K562 (cell line): Measurements from ENCODE around the gene VPS9D1. TPM values are rescaled to one million over a fixed set of nuclear protein-coding genes. Genes with fewer than 3 reads are reported as not detected.

ENCODE experiments used
- JUN ChIP-seq, 2 experiments: sonication (generic) in 1 of 2; formaldehyde crosslinking in 1 of 2; IDR thresholded peaks; 2 replicates each; pipeline versions ENCODE4 v1.6.1 to v1.8.0; 2012 to 2022; ENCODE audit warnings: borderline replicate concordance in 2 of 2, mild to moderate bottlenecking in 2 of 2, improper control_type of control experiment in 1 of 2, low read depth in 1 of 2, low read length in 1 of 2, missing genetic modification reagents in 1 of 2
- MEF2A ChIP-seq: IDR thresholded peaks from 2 replicates; pipeline ENCODE4 v1.6.1; 2011; ENCODE audit warnings: low read depth, mild to moderate bottlenecking, low read length, moderate library complexity; ENCODE audit not compliant: control insufficient read depth
- PHF20 ChIP-seq: fragments of 450-650 bp; IDR thresholded peaks from 2 replicates; pipeline ENCODE4 v1.6.1; 2018; ENCODE audit not compliant: partially characterized antibody
- SAFB ChIP-seq: fragments of 200-400 bp; formaldehyde crosslinking; IDR thresholded peaks from 2 replicates; pipeline ENCODE4 v1.6.1; 2017; ENCODE audit warnings: low read depth, low read length, borderline replicate concordance
- U2AF1 ChIP-seq: fragments of 200-400 bp; formaldehyde crosslinking; optimal IDR thresholded peaks from 2 replicates; pipeline ENCODE3; 2017; ENCODE audit warnings: mild to moderate bottlenecking, low read depth, low read length, moderate library complexity
- ZBTB7A ChIP-seq: IDR thresholded peaks from 2 replicates; pipeline ENCODE4 v1.6.1; 2011; ENCODE audit warnings: low read depth, mild to moderate bottlenecking, low read length, moderate library complexity, borderline replicate concordance; ENCODE audit not compliant: control insufficient read depth
- ZNF133 ChIP-seq: fragments of 250-450 bp; sonication (Bioruptor Pico); IDR thresholded peaks from 2 replicates; pipeline ENCODE4 v1.4.0; 2020; ENCODE audit warnings: mild to moderate bottlenecking
- polyA plus RNA-seq, 8 experiments: library from polyadenylated mRNA; depleted of rRNA in 4 of 8; stranded (reverse) in 5 of 8; unstranded in 3 of 8; fragments of >200 nt; fragmentation: Nextera tagmentation in 2 of 8; fragmentation: Illumina TruSeq in 1 of 8; extraction: Ambion mirVana in 2 of 8; extraction: Trizol in 1 of 8; gene quantifications; 2 replicates each; pipeline versions ENCODE4 v1.2.1 to v1.2.3, GENCODE V29; 2011 to 2014; ENCODE audit warnings: inconsistent platforms in 1 of 8, missing spikeins in 1 of 8
- total RNA-seq, 7 experiments: library from RNA; depleted of rRNA in 6 of 7; stranded (reverse); fragments of >200 nt in 6 of 7; fragmentation: Illumina TruSeq in 2 of 7; extraction: Trizol in 2 of 7; gene quantifications; 2 replicates each; pipeline versions ENCODE4 v1.2.1 to v1.2.3, GENCODE V29; 2011 to 2021; ENCODE audit warnings: low replicate concordance in 1 of 7
- TF ChIP-seq, protein P1 (sequence below): fragments of 250-450 bp; sonication (Bioruptor Pico); IDR thresholded peaks from 2 replicates; pipeline ENCODE4 v1.4.0; 2020; ENCODE audit warnings: mild to moderate bottlenecking
- TF ChIP-seq, protein P2 (sequence below): IDR thresholded peaks from 3 replicates; pipeline ENCODE4 v1.6.1; 2011; ENCODE audit warnings: borderline replicate concordance, mild to moderate bottlenecking; ENCODE audit not compliant: insufficient read length, insufficient read depth
- TF ChIP-seq, protein P3 (sequence below): IDR thresholded peaks from 2 replicates; pipeline ENCODE4 v1.6.1; 2011; ENCODE audit warnings: borderline replicate concordance, low read depth, mild to moderate bottlenecking, moderate library complexity, low read length; ENCODE audit not compliant: insufficient read depth, poor library complexity, severe bottlenecking
- TF ChIP-seq, protein P4 (sequence below): fragments of 450-650 bp; IDR thresholded peaks from 2 replicates; pipeline ENCODE4 v1.6.1; 2017; ENCODE audit warnings: antibody characterized with exemption, mild to moderate bottlenecking

VPS9D1 gene
- total and polyA plus RNA-seq, 9 of the 15 experiments (the other 6 are each of a cell fraction or from before 2014, with no cell fraction given), result 0.33 to 3.1 (median 1.1) TPM

DNA sequence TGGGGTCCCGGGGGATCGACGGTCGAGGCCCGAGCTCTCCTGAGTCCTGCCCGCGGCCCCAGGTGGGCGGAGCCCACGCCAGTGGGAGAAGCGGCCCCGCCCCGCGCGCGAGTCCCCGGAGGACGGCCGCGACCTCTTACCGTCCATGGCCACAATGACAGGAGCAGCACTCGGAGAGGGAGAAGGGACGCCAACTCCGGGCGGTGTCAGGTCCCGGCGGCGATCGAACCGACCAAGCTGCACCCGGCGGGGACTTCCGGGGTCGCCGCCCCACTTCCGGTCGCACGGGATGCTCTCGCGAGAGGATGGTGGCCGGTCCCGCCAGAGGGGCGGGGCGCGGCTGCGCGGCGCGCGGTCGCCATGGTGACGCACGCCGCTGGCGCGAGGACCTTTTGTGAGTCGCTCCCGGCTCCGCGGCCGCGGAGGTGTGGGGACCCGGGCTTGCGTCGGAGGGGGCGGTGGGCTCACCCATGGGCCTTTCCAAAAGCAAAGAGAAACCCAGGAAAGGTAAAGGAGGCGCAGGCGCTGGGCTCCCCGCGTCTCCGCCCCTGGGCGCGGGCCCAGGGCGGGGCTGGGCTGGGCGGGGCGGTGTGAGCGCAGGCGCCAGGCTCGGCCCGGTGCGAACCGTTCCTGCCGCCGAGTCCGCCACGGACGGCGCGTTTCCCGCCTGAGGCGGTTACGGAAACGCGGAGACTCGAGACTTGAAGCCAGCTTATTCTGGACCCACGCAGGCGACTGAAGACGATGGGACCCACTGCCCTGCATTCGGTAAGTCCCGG, 63.1 kb downstream of the VPS9D1 start, which contains the start of the genes CHMP1A and SPATA33 (continued):
- TF ChIP-seq, protein P1, sequence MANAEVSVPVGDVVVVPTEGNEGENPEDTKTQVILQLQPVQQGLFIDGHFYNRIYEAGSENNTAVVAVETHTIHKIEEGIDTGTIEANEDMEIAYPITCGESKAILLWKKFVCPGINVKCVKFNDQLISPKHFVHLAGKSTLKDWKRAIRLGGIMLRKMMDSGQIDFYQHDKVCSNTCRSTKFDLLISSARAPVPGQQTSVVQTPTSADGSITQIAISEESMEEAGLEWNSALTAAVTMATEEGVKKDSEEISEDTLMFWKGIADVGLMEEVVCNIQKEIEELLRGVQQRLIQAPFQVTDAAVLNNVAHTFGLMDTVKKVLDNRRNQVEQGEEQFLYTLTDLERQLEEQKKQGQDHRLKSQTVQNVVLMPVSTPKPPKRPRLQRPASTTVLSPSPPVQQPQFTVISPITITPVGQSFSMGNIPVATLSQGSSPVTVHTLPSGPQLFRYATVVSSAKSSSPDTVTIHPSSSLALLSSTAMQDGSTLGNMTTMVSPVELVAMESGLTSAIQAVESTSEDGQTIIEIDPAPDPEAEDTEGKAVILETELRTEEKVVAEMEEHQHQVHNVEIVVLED (CRISPR knock-in tag), result peak; percentile 59; the same call in 1 of the 2 replicates
- no peak for TF ChIP-seq MEF2A
- TF ChIP-seq ZNF133, result no peak
- peak; percentile 93 for TF ChIP-seq PHF20
- TF ChIP-seq, protein P2, sequence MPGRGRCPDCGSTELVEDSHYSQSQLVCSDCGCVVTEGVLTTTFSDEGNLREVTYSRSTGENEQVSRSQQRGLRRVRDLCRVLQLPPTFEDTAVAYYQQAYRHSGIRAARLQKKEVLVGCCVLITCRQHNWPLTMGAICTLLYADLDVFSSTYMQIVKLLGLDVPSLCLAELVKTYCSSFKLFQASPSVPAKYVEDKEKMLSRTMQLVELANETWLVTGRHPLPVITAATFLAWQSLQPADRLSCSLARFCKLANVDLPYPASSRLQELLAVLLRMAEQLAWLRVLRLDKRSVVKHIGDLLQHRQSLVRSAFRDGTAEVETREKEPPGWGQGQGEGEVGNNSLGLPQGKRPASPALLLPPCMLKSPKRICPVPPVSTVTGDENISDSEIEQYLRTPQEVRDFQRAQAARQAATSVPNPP, result no peak
- TF ChIP-seq, protein P3, sequence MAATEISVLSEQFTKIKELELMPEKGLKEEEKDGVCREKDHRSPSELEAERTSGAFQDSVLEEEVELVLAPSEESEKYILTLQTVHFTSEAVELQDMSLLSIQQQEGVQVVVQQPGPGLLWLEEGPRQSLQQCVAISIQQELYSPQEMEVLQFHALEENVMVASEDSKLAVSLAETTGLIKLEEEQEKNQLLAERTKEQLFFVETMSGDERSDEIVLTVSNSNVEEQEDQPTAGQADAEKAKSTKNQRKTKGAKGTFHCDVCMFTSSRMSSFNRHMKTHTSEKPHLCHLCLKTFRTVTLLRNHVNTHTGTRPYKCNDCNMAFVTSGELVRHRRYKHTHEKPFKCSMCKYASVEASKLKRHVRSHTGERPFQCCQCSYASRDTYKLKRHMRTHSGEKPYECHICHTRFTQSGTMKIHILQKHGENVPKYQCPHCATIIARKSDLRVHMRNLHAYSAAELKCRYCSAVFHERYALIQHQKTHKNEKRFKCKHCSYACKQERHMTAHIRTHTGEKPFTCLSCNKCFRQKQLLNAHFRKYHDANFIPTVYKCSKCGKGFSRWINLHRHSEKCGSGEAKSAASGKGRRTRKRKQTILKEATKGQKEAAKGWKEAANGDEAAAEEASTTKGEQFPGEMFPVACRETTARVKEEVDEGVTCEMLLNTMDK, result no peak
- peak; percentile 72 for TF ChIP-seq ZBTB7A
- no peak for TF ChIP-seq U2AF1
- TF ChIP-seq SAFB, result 0 out of 2 replicates have a peak, but pooled peaks have one; percentile 28
- no peak for TF ChIP-seq JUN (IDR thresholded peaks at IDR 0.05; ENCODE audit: borderline replicate concordance, low read depth, low read length)
- TF ChIP-seq JUN (CRISPR knock-in tag; IDR thresholded peaks at IDR 0.05; ENCODE audit: borderline replicate concordance), result no peak
- TF ChIP-seq, protein P4, sequence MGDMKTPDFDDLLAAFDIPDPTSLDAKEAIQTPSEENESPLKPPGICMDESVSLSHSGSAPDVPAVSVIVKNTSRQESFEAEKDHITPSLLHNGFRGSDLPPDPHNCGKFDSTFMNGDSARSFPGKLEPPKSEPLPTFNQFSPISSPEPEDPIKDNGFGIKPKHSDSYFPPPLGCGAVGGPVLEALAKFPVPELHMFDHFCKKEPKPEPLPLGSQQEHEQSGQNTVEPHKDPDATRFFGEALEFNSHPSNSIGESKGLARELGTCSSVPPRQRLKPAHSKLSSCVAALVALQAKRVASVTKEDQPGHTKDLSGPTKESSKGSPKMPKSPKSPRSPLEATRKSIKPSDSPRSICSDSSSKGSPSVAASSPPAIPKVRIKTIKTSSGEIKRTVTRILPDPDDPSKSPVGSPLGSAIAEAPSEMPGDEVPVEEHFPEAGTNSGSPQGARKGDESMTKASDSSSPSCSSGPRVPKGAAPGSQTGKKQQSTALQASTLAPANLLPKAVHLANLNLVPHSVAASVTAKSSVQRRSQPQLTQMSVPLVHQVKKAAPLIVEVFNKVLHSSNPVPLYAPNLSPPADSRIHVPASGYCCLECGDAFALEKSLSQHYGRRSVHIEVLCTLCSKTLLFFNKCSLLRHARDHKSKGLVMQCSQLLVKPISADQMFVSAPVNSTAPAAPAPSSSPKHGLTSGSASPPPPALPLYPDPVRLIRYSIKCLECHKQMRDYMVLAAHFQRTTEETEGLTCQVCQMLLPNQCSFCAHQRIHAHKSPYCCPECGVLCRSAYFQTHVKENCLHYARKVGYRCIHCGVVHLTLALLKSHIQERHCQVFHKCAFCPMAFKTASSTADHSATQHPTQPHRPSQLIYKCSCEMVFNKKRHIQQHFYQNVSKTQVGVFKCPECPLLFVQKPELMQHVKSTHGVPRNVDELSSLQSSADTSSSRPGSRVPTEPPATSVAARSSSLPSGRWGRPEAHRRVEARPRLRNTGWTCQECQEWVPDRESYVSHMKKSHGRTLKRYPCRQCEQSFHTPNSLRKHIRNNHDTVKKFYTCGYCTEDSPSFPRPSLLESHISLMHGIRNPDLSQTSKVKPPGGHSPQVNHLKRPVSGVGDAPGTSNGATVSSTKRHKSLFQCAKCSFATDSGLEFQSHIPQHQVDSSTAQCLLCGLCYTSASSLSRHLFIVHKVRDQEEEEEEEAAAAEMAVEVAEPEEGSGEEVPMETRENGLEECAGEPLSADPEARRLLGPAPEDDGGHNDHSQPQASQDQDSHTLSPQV, result no peak
